Neural crest cell (in vitro differentiated cells): ENCODE results near the gene BUD13. TPM values are rescaled to one million over a fixed set of nuclear protein-coding genes. Genes with fewer than 3 reads are reported as not detected.

Experiments
- DNase-seq: peaks from one replicate; pipeline ENCODE4 v3.0.0; 2021; ENCODE audit warnings: low read depth, mixed read lengths, low spot score
- H3K27ac Mint-ChIP-seq: one replicate; pipeline ENCODE4 v1.8.0; 2021; ENCODE audit warnings: mild to moderate bottlenecking, mixed read lengths; ENCODE audit not compliant: unreplicated experiment
- H3K27me3 Mint-ChIP-seq: 2 replicates; pipeline ENCODE4 v1.8.0; 2021; ENCODE audit warnings: low read depth, mild to moderate bottlenecking, mixed read lengths
- H3K36me3 Mint-ChIP-seq: 2 replicates; pipeline ENCODE4 v1.8.0; 2021; ENCODE audit warnings: low read depth, mild to moderate bottlenecking, mixed read lengths
- H3K4me1 Mint-ChIP-seq: 2 replicates; pipeline ENCODE4 v1.8.0; 2021; ENCODE audit warnings: mixed read lengths
- H3K4me3 Mint-ChIP-seq: one replicate; pipeline ENCODE4 v1.8.0; 2021; ENCODE audit warnings: mild to moderate bottlenecking, mixed read lengths
- H3K9me3 Mint-ChIP-seq: 2 replicates; pipeline ENCODE4 v1.8.0; 2021; ENCODE audit warnings: mixed read lengths
- CTCF ChIP-seq: fragments of 200-600 bp; sonication (generic); conservative IDR thresholded peaks from 2 replicates; pipeline ENCODE4 v1.5.0; 2021; ENCODE audit warnings: antibody characterized with exemption, mild to moderate bottlenecking
- total RNA-seq: library from RNA; stranded (reverse); gene quantifications from 2 replicates; pipeline ENCODE4 v1.2.1, GENCODE V29; 2021

BUD13 gene
- total RNA-seq, 1 donor from 2014 or later = 39.0 TPM

GRCh38 chr11:116700586-116701220 is 72.1 kb downstream of the BUD13 start:
- Mint-ChIP-seq H3K4me1 (peaks cover 19% of the 10 kb centered on the region), H3K36me3 (no peaks in the 10 kb centered on the region), H3K27ac (no peak overlapping the region), H3K27me3 (no peaks in the 10 kb centered on the region), H3K4me3 (no peak overlapping the region), H3K9me3 (peaks cover 2% of the 10 kb centered on the region)
- TF ChIP-seq CTCF = no peak
- DNase-seq = no peak

Other genes with a start within 250 kb of the BUD13 start
- gene ZPR1, start 15.0 kb upstream of the BUD13 start, total RNA-seq = 40.7 and 44.5 TPM in 2 replicates
- gene APOA5, start 18.9 kb upstream of the BUD13 start, total RNA-seq = not detected in 2 replicates
- not detected in 2 replicates for gene APOA4, start 50.3 kb upstream of the BUD13 start, total RNA-seq
- not detected in 2 replicates for gene APOC3, start 56.9 kb upstream of the BUD13 start, total RNA-seq
- 0.80 and 0.96 TPM in 2 replicates for gene APOA1, start 64.6 kb upstream of the BUD13 start, total RNA-seq